ENCODE data around the gene RTL10.
"Not testable (repeated sequence)": the region's sequence is repeated elsewhere in the genome, so short reads cannot be mapped to it uniquely, and the experiment has no call there.

RTL10 gene

GRCh38 chr22:19889951-19890350 is 35.3 kb upstream of the RTL10 start:
- no peak for DNase-seq (ENCODE audit: low read depth in 3 of 3, low spot score in 1 of 3)

GRCh38 chr22:19888131-19888746 is 33.6 kb upstream of the RTL10 start:
- DNase-seq (ENCODE audit: low read depth in 3 of 3, low spot score in 1 of 3) = no peak

- no peak for DNase-seq (ENCODE audit: low read depth in 3 of 3, low spot score in 1 of 3)
Observed at GRCh38 chr22:19887256-19887985, 32.7 kb upstream of the RTL10 start.

GRCh38 chr22:19886605-19887255 is 32.1 kb upstream of the RTL10 start:
- no peak for DNase-seq (ENCODE audit: low read depth in 3 of 3, low spot score in 1 of 3)

GRCh38 chr22:19885841-19886592 is 31.3 kb upstream of the RTL10 start:
- DNase-seq (ENCODE audit: low read depth in 3 of 3, low spot score in 1 of 3) = no peak

GRCh38 chr22:19884954-19885751 is 30.5 kb upstream of the RTL10 start:
- no peak for DNase-seq (ENCODE audit: low read depth in 3 of 3, low spot score in 1 of 3)

- no peak for DNase-seq (ENCODE audit: low read depth in 3 of 3, low spot score in 1 of 3)
Observed at GRCh38 chr22:19884161-19884953, 29.7 kb upstream of the RTL10 start.

GRCh38 chr22:19883446-19883845 is 28.8 kb upstream of the RTL10 start:
- not testable (repeated sequence) for DNase-seq (ENCODE audit: low read depth in 3 of 3, low spot score in 1 of 3)

GRCh38 chr22:19882446-19883381 is 28.0 kb upstream of the RTL10 start:
- DNase-seq (ENCODE audit: low read depth in 3 of 3, low spot score in 1 of 3) = no peak

- no peak for DNase-seq (ENCODE audit: low read depth in 3 of 3, low spot score in 1 of 3)
Observed at GRCh38 chr22:19880786-19881569, 26.3 kb upstream of the RTL10 start.

- no peak for DNase-seq (ENCODE audit: low read depth in 3 of 3, low spot score in 1 of 3)
Observed at GRCh38 chr22:19879992-19880785, 25.5 kb upstream of the RTL10 start.

GRCh38 chr22:19879643-19879991 is 24.9 kb upstream of the RTL10 start:
- no peak for DNase-seq (ENCODE audit: low read depth in 3 of 3, low spot score in 1 of 3)

- DNase-seq (ENCODE audit: low read depth in 3 of 3, low spot score in 1 of 3) = no peak
Observed at GRCh38 chr22:19879246-19879570, 24.5 kb upstream of the RTL10 start.

- no peak for DNase-seq (ENCODE audit: low read depth in 3 of 3, low spot score in 1 of 3)
Observed at GRCh38 chr22:19878461-19879245, 24.0 kb upstream of the RTL10 start.

- no peak for DNase-seq (ENCODE audit: low read depth in 3 of 3, low spot score in 1 of 3)
Observed at GRCh38 chr22:19877626-19878339, 23.1 kb upstream of the RTL10 start.

GRCh38 chr22:19876941-19877625 is 22.4 kb upstream of the RTL10 start:
- DNase-seq (ENCODE audit: low read depth in 3 of 3, low spot score in 1 of 3) = no peak

All from stimulated activated CD4-positive, alpha-beta T cell treated with anti-CD3 and anti-CD28 coated beads, TNF-alpha, amount 100 ng/mL, for 1 hour (primary cell).